Caco-2 (cell line): ENCODE measurements around the gene RAP1A. TPM values are rescaled to one million over a fixed set of nuclear protein-coding genes. Genes with fewer than 3 reads are reported as not detected.
A peak's percentile ranks its signal among the peaks of the same experiment; 100 is the strongest.

Source experiments
- BruUV-seq: library from RNA; stranded (reverse); fragments of 400-500 nt; replicated peaks from 2 replicates; lab custom pipeline; 2021; lab: Mats Ljungman, UMichigan
- CTCF ChIA-PET: fragments of 300-600 bp; sonication (Branson Sonifier 250); formaldehyde crosslinking; loops from one replicate; lab custom pipeline; 2022; ENCODE audit warnings: antibody characterized with exemption; lab: Charles Lee
- POLR2A ChIA-PET: fragments of 300-600 bp; sonication (Branson Sonifier 250); formaldehyde crosslinking; loops from one replicate; lab custom pipeline; 2022; ENCODE audit warnings: antibody characterized with exemption; lab: Charles Lee
- DNase-seq, 2 experiments: peaks; one replicate each; pipeline versions ENCODE4 v3.0.0 to v3.0.0-alpha.2; 2020 to 2022
- H3K27me3 ChIP-seq: replicated peaks from 2 replicates; pipeline ENCODE4 v1.6.0; 2011; ENCODE audit warnings: low read length; ENCODE audit not compliant: control insufficient read depth, insufficient read depth
- H3K36me3 ChIP-seq: 2 replicates; pipeline ENCODE4 v1.5.1; 2011; ENCODE audit warnings: low read length; ENCODE audit not compliant: control insufficient read depth, insufficient read depth
- H3K4me1 ChIP-seq: fragments of 250-450 bp; sonication (Bioruptor Pico); 2 replicates; pipeline ENCODE4 v1.5.1; 2020; ENCODE audit warnings: mild to moderate bottlenecking
- H3K4me3 ChIP-seq: 2 replicates; pipeline ENCODE4 v1.5.1; 2011; ENCODE audit warnings: low read depth, mild to moderate bottlenecking, control low read depth, low read length
- H3K9me3 ChIP-seq: fragments of 250-450 bp; sonication (Bioruptor Pico); 2 replicates; pipeline ENCODE4 v1.5.1; 2020; ENCODE audit warnings: mild to moderate bottlenecking, moderate library complexity
- H3K27ac Mint-ChIP-seq: one replicate; pipeline ENCODE4 v1.8.0; 2022; ENCODE audit warnings: mixed read lengths; ENCODE audit not compliant: unreplicated experiment
- H3K27me3 Mint-ChIP-seq: one replicate; pipeline ENCODE4 v1.8.0; 2022; ENCODE audit warnings: mixed read lengths; ENCODE audit not compliant: insufficient read depth, unreplicated experiment
- H3K36me3 Mint-ChIP-seq: one replicate; pipeline ENCODE4 v1.8.0; 2022; ENCODE audit warnings: mild to moderate bottlenecking, mixed read lengths; ENCODE audit not compliant: insufficient read depth, unreplicated experiment
- H3K4me1 Mint-ChIP-seq: one replicate; pipeline ENCODE4 v1.8.0; 2022; ENCODE audit warnings: low read depth, mixed read lengths; ENCODE audit not compliant: unreplicated experiment
- H3K4me3 Mint-ChIP-seq: one replicate; pipeline ENCODE4 v1.8.0; 2022; ENCODE audit warnings: mild to moderate bottlenecking, moderate library complexity, mixed read lengths; ENCODE audit not compliant: unreplicated experiment
- H3K9me3 Mint-ChIP-seq: one replicate; pipeline ENCODE4 v1.8.0; 2022; ENCODE audit warnings: mixed read lengths; ENCODE audit not compliant: unreplicated experiment
- intact Hi-C: fragments of 100-400 bp; cut with micrococcal nuclease; formaldehyde crosslinking; loops from one replicate; pipeline ENCODE4 v1.10.0; 2022; ENCODE audit not compliant: unreplicated experiment
- total RNA-seq: library from RNA; stranded (reverse); gene quantifications from 2 replicates; pipeline ENCODE4 v1.2.3, GENCODE V29; 2022
- TF ChIP-seq, protein P1 (sequence below), 2 experiments: fragments of 200-600 bp in 1 of 2; IDR thresholded peaks; 1 replicate in 1 of 2; 2 replicates in 1 of 2; pipeline versions ENCODE4 v1.5.1 to v1.8.0; 2011 to 2022; ENCODE audit warnings: antibody characterized with exemption in 1 of 2, control low read depth in 1 of 2, inconsistent platforms in 1 of 2, low read depth in 1 of 2, low read length in 1 of 2, mild to moderate bottlenecking in 1 of 2, moderate library complexity in 1 of 2; ENCODE audit not compliant: insufficient read depth in 1 of 2, severe bottlenecking in 1 of 2, unreplicated experiment in 1 of 2

Gene RAP1A
- total RNA-seq, 1 experiment from 2014 or later: 64.1 TPM

DNA sequence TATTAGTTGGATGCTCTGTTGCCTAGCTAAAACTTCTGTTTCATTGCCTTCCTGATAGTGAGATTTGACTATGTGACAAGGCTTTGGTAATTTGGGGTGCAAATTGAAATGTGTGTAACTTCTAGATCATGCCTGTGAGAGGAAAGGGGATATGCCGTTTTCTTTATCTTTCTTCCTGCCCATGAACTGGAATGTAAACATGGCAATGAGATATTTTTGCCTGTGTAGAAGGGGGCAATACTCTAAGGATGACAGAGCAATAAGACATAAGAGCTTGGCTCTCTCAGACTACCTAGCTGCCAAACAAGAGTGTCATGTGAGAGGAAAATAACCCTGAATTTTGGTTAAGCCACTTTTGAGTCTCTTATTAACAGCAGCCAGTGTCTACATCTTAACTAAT is 49.7 kb downstream of the RAP1A start:
- ChIA-PET POLR2A (no interaction called here), CTCF (interaction anchor here (1.4 kb wide), 1 partner anchor 161 kb away, joined by 4 read pairs; no protein-coding TSS in a partner anchor)
- Mint-ChIP-seq H3K9me3 (peaks cover under 1% of the 10 kb centered on the region), H3K27me3 (no peaks in the 10 kb centered on the region), H3K36me3 (peaks cover 6% of the 10 kb centered on the region), H3K4me3 (peak overlapping the region; percentile 21), H3K27ac (no peak overlapping the region), H3K4me1 (peaks cover 16% of the 10 kb centered on the region)
- no peak for DNase-seq
- Histone ChIP-seq H3K4me1 (peaks cover 8% of the 10 kb centered on the region; the same call in 1 of the 2 replicates), H3K27me3 (no peaks in the 10 kb centered on the region), H3K4me3 (no peak overlapping the region), H3K9me3 (no peaks in the 10 kb centered on the region), H3K36me3 (no peaks in the 10 kb centered on the region)
- TF ChIP-seq, protein P1, sequence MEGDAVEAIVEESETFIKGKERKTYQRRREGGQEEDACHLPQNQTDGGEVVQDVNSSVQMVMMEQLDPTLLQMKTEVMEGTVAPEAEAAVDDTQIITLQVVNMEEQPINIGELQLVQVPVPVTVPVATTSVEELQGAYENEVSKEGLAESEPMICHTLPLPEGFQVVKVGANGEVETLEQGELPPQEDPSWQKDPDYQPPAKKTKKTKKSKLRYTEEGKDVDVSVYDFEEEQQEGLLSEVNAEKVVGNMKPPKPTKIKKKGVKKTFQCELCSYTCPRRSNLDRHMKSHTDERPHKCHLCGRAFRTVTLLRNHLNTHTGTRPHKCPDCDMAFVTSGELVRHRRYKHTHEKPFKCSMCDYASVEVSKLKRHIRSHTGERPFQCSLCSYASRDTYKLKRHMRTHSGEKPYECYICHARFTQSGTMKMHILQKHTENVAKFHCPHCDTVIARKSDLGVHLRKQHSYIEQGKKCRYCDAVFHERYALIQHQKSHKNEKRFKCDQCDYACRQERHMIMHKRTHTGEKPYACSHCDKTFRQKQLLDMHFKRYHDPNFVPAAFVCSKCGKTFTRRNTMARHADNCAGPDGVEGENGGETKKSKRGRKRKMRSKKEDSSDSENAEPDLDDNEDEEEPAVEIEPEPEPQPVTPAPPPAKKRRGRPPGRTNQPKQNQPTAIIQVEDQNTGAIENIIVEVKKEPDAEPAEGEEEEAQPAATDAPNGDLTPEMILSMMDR (IDR thresholded peaks at IDR 0.05; ENCODE audit: insufficient read depth in 1 of 2, low read depth in 1 of 2, low read length in 1 of 2, severe bottlenecking in 1 of 2, unreplicated experiment in 1 of 2): no peak
- no TSS peak for BruUV-seq
- intact Hi-C loops: no loop called here

DNA sequence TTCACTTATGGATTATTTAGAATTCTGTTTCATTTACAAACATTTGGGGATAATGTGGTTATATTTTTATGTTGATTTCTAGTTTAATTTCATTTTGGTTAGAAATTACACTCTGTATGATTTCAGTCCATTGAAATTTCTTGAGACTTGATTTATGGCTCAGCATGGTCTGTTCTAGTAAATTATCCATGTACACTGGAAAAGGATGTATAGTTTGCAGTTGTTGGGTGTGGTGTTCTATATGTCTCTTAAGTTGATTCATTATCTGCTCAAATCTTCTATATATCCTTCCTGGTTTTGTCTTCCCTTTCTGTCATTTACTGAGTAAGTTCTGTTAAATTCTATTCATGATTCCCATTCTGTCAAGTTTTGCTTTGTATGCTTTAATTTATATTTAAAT is 52.3 kb downstream of the RAP1A start:
- Mint-ChIP-seq H3K27ac (no peak overlapping the region), H3K36me3 (peaks cover 12% of the 10 kb centered on the region), H3K4me1 (peaks cover 16% of the 10 kb centered on the region), H3K27me3 (no peaks in the 10 kb centered on the region), H3K4me3 (no peak overlapping the region), H3K9me3 (peaks cover 18% of the 10 kb centered on the region)
- no TSS peak for BruUV-seq
- Histone ChIP-seq H3K4me1 (peaks cover 8% of the 10 kb centered on the region; the same call in 1 of the 2 replicates), H3K36me3 (no peaks in the 10 kb centered on the region), H3K4me3 (no peak overlapping the region), H3K9me3 (no peaks in the 10 kb centered on the region), H3K27me3 (no peaks in the 10 kb centered on the region)
- TF ChIP-seq, protein P1 (IDR thresholded peaks at IDR 0.05; ENCODE audit: insufficient read depth in 1 of 2, low read depth in 1 of 2, low read length in 1 of 2, severe bottlenecking in 1 of 2, unreplicated experiment in 1 of 2): no peak
- intact Hi-C loops: no loop called here
- ChIA-PET POLR2A (no interaction called here), CTCF (no interaction called here)
- no peak for DNase-seq

DNA sequence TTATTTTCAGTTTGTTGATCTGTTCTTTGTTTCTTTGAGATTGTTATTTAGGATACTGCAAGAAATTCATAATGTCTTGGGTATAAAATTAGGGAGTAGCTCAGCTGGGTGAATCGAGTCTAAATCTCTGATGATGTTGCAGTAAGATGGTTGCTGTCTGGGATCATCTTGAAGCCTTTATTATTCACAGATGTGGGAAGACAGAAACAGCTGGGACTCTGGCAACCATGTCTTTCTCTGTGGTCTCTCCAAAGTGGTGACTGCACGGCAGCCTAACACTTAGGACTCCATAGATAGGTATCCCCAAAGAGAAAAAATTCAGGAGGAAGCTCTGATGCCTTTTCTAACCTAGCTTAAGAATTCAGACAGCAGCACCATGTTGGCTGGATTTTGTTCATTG is 52.7 kb downstream of the RAP1A start:
- no peak overlapping the region for H3K4me3 Mint-ChIP-seq
- BruUV-seq: no TSS peak
- TF ChIP-seq, protein P1 (IDR thresholded peaks at IDR 0.05; ENCODE audit: insufficient read depth in 1 of 2, low read depth in 1 of 2, low read length in 1 of 2, severe bottlenecking in 1 of 2, unreplicated experiment in 1 of 2): no peak
- no peaks in the 10 kb centered on the region for H3K36me3 ChIP-seq
- H3K9me3 Mint-ChIP-seq: peaks cover 18% of the 10 kb centered on the region
- H3K4me1 Mint-ChIP-seq: peaks cover 16% of the 10 kb centered on the region
- CTCF ChIA-PET: no interaction called here
- intact Hi-C loops: no loop called here
- POLR2A ChIA-PET: no interaction called here
- no peak for DNase-seq
- H3K36me3 Mint-ChIP-seq: peaks cover 12% of the 10 kb centered on the region
- H3K27me3 Mint-ChIP-seq: no peaks in the 10 kb centered on the region
- no peak overlapping the region for H3K27ac Mint-ChIP-seq
- no peak overlapping the region for H3K4me3 ChIP-seq
- H3K4me1 ChIP-seq: peaks cover 8% of the 10 kb centered on the region; the same call in 1 of the 2 replicates
- H3K9me3 ChIP-seq: no peaks in the 10 kb centered on the region
- H3K27me3 ChIP-seq: no peaks in the 10 kb centered on the region
